ENCODE results near the gene TBC1D22A.

TBC1D22A gene

DNA sequence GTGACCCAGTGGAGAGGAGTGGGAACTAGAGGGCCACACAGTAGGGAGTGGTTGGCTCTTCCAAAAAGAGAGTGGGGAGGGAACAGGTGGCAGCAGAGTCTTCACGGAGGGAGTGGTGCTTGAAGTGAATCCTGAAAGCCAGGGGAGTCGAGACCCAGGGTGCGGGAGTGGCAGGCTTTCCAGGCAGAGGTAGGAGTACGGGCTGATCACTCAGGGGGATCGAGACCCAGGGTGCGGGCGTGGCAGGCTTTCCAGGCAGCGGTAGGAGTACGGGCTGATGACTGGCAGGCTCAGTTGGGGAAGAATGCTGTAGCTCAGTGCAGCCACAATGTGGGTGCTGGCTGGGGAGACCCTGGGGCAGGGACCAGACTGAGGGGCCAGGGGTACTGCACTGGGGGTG, 148.2 kb downstream of the TBC1D22A start:
- ChIA-PET CTCF (no interaction called here), POLR2A (no interaction called here)
- DNase-seq (ENCODE audit: low read depth, low spot score), result no peak
- TF ChIP-seq, protein P1, sequence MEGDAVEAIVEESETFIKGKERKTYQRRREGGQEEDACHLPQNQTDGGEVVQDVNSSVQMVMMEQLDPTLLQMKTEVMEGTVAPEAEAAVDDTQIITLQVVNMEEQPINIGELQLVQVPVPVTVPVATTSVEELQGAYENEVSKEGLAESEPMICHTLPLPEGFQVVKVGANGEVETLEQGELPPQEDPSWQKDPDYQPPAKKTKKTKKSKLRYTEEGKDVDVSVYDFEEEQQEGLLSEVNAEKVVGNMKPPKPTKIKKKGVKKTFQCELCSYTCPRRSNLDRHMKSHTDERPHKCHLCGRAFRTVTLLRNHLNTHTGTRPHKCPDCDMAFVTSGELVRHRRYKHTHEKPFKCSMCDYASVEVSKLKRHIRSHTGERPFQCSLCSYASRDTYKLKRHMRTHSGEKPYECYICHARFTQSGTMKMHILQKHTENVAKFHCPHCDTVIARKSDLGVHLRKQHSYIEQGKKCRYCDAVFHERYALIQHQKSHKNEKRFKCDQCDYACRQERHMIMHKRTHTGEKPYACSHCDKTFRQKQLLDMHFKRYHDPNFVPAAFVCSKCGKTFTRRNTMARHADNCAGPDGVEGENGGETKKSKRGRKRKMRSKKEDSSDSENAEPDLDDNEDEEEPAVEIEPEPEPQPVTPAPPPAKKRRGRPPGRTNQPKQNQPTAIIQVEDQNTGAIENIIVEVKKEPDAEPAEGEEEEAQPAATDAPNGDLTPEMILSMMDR (IDR thresholded peaks at IDR 0.05; ENCODE audit: insufficient read depth, low read length, missing control alignments), result no peak
- H3K4me3 ChIP-seq (ENCODE audit: low read depth, low read length), result no peak overlapping the region

DNA sequence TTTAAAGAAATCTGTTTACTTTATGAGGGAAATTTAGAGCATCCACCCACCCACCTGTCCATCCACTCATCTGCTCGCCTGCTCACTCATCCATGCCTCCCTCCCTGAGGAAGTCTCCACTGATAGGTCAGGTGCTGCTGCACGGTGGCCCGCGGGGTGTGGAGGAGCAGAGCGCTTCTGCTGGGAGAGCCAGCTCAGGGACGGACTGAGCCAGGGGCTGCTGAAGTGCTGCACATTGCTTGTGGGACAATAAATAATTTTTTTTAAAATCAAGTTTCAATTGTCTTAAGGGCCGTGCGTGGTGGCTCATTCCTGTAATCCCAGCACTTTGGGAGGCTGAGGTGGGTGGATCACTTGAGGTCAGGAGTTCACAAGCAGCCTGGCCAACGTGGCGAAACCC, 148.9 kb downstream of the TBC1D22A start:
- TF ChIP-seq, protein P1 (IDR thresholded peaks at IDR 0.05; ENCODE audit: insufficient read depth, low read length, missing control alignments), result no peak
- ChIA-PET POLR2A (no interaction called here), CTCF (no interaction called here)
- no peak for DNase-seq (ENCODE audit: low read depth, low spot score)
- H3K4me3 ChIP-seq (ENCODE audit: low read depth, low read length), result no peak overlapping the region

DNA sequence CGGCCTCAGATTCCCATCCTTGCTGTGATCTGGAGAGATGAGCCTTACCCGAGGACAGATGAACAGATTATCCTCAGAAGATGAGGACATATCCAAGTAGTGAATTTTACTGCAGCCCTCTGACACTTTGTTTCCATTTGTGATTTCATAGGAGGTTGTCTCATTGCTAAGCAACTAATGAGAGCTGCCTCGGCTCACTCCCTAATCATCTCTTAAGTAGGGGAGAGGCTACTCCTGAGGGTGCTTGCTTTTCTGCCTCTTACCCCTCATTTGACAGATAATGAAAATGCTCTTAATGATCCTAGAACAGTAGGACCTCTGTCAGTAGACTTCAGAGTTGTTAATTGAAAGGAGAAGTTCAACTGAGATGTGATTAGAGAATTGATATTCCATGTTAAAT, 150.9 kb downstream of the TBC1D22A start:
- TF ChIP-seq, protein P1 (IDR thresholded peaks at IDR 0.05; ENCODE audit: insufficient read depth, low read length, missing control alignments), result no peak
- no peak for DNase-seq (ENCODE audit: low read depth, low spot score)
- H3K4me3 ChIP-seq (ENCODE audit: low read depth, low read length), result no peak overlapping the region
- ChIA-PET CTCF (no interaction called here), POLR2A (no interaction called here)

DNA sequence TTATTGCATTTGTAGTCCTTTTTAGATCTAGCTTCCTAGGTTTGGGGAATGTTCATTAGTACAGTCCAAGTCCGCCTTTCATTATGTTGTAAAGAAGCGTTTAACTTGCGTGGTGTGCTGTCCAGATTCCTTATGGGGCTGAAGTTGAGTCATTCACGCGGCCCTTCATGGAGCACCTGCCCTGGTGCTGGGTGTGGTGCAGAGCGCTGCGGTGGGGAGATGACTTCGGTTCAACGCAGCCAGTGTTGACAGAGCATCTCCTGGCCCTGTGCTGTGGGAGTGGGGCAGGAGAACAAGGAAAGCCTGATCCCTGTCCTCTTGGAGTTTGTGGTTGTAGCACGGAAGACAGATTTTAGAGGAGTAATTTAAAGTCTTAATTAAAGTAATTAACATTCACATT, 152.0 kb downstream of the TBC1D22A start:
- CTCF ChIA-PET, result interaction anchor here (1.0 kb wide), 1 partner anchor 22 kb away, joined by 4 read pairs; no protein-coding TSS in a partner anchor
- POLR2A ChIA-PET, result no interaction called here
- TF ChIP-seq, protein P1 (IDR thresholded peaks at IDR 0.05; ENCODE audit: insufficient read depth, low read length, missing control alignments), result no peak
- no peak overlapping the region for H3K4me3 ChIP-seq (ENCODE audit: low read depth, low read length)
- DNase-seq (ENCODE audit: low read depth, low spot score), result no peak

DNA sequence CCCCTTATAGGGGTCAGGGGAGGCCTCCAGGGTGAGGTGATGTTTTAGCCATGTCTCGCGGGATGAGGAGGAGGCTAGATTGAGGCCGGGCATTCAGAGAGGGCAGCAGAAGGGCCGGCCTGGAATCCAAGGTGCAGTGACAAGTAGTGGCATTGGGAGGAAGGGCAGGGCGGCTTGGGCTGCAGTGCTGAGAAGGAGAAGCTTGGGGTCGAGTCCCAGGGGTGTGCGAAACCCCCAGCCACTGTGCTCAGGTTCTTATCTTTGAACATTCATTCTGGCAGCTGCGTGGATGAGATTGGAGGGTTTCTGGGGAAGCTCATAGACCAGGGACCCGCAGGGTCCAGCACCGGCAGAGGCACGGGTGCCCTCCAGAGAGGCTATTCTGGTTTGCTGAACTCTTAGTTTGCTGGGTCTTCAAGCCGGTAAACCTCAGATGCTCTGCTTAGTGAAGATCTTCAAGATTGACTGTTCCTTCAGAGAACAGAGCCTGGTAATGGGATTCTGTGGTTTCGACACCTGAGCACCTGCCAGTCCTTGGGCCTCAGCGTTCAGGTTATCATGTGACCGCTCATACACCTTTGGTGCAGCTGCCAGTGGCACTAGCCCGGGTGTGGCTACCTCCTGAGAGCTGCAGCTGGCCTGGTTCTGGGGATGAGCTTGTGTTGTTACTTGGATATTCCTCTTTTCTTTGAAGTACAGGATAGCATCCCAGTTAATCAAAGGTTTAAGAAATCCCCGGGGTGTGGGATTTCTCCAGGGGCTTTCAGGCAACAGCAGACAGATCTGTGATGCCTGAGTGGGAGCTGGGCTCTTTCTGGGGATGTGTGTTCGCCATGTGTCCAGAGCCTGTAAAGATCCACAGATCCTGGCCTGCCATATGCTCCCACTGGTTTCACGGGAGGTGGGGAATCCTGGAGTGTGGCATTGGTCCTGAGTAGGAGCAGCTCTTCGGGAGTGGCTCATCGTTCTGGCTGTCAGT, 152.8 kb downstream of the TBC1D22A start:
- POLR2A ChIA-PET, result no interaction called here

More for the DNA sequence above, 152.8 kb downstream of the TBC1D22A start:
- no peak for DNase-seq (ENCODE audit: low read depth, low spot score)
- TF ChIP-seq, protein P1 (IDR thresholded peaks at IDR 0.05; ENCODE audit: insufficient read depth, low read length, missing control alignments), result no peak
- no peak overlapping the region for H3K4me3 ChIP-seq (ENCODE audit: low read depth, low read length)
- CTCF ChIA-PET, result interaction anchor here (1.0 kb wide), 1 partner anchor 23 kb away, joined by 4 read pairs; no protein-coding TSS in a partner anchor
